ENCODE data around the gene ATP12A.
"Not testable (repeated sequence)": the region's sequence is repeated elsewhere in the genome, so short reads cannot be mapped to it uniquely, and the experiment has no call there.

Gene ATP12A

DNA sequence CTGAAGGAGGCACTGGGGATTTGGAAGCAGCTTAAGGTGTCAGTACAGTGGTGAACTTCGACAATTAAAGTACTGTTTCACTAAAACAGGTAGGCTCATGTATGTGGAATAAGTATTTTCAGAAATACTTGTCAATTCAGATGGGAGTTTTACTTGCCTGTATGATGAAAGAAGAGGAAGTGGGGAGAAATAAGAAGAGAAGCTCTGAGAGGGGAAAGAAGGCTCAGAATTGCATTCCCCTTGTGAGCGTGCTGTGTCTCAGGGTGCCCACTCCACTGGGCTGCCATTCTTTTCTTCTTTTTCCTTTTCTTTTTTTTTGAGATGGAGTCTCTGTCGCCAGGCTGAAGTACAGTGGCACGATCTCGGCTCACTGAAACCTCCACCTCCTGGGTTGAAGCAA is 45.2 kb downstream of the ATP12A start:
- H4K20me1 ChIP-seq (ENCODE audit: low read depth, low read length) = no peaks in the 10 kb centered on the region
- H3K36me3 ChIP-seq (ENCODE audit: low read length) = no peaks in the 10 kb centered on the region
- H3K9me2 ChIP-seq (replicated peaks; ENCODE audit: insufficient read depth, low read length) = no peaks in the 10 kb centered on the region
- H3K79me2 ChIP-seq (ENCODE audit: insufficient read depth, low read length) = no peaks in the 10 kb centered on the region
- no peak for TF ChIP-seq EZH2phosphoT487 (conservative IDR thresholded peaks at IDR 0.05; ENCODE audit: low read length)
- TF ChIP-seq, protein P1, sequence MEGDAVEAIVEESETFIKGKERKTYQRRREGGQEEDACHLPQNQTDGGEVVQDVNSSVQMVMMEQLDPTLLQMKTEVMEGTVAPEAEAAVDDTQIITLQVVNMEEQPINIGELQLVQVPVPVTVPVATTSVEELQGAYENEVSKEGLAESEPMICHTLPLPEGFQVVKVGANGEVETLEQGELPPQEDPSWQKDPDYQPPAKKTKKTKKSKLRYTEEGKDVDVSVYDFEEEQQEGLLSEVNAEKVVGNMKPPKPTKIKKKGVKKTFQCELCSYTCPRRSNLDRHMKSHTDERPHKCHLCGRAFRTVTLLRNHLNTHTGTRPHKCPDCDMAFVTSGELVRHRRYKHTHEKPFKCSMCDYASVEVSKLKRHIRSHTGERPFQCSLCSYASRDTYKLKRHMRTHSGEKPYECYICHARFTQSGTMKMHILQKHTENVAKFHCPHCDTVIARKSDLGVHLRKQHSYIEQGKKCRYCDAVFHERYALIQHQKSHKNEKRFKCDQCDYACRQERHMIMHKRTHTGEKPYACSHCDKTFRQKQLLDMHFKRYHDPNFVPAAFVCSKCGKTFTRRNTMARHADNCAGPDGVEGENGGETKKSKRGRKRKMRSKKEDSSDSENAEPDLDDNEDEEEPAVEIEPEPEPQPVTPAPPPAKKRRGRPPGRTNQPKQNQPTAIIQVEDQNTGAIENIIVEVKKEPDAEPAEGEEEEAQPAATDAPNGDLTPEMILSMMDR (IDR thresholded peaks at IDR 0.05; ENCODE audit: insufficient read depth, low read length, poor library complexity, severe bottlenecking) = no peak
- H3K27me3 ChIP-seq (ENCODE audit: low read length) = no peaks in the 10 kb centered on the region
- no peak overlapping the region for H3K9ac ChIP-seq (ENCODE audit: low read length)
- H3F3A ChIP-seq (ENCODE audit: insufficient read depth) = no peaks in the 10 kb centered on the region
- H3K4me2 ChIP-seq (ENCODE audit: low read depth, low read length, poor library complexity, severe bottlenecking) = no peak overlapping the region
- no peaks in the 10 kb centered on the region for H3K9me3 ChIP-seq (ENCODE audit: insufficient read depth, low read length)
- no peak overlapping the region for H3K4me3 ChIP-seq (ENCODE audit: insufficient read depth, low read length, poor library complexity, severe bottlenecking)
- no peak overlapping the region for H2AFZ ChIP-seq (ENCODE audit: low read depth, low read length, severe bottlenecking)
- no peak overlapping the region for H3K27ac ChIP-seq (ENCODE audit: low read depth, low read length)

DNA sequence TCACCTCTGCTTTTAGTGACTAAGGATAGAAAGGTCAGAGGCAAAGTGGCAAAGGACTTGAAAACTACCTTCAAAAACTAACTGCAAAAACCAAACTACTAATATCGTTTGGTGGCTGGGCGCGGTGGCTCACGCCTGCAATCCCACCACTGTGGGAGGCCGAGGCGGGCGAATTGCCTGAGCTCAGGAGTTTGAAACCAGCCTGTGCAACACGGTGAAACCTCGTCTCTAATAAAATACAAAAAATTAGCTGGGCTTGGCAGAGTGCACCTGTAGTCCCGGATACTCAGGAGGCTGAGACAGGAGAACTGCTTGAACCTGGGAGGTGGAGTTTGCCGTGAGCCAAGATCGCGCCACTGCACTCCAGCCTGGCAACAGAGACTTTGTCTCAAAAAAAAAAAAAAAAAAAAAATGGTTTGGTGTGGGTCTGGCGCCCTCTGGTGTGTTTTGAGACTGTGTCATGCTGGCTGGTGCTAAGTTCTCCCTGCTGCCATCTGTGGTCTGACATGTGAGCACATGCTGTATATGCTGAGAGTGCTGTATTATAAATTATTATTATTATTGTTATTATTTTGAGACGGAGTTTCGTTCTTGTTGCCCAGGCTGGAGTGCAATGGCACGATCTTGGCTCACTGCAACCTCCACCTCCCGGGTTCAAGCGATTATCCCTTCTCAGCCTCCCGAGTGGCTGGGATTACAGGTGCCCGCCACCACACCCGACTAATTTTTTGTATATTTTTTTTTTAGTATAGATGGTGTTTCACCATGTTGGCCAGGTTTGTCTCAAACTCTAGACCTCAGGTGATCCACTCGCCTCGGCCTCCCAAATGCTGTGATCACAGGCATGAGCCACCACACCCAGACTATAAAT is 47.8 kb downstream of the ATP12A start:
- Histone ChIP-seq H3K79me2 (ENCODE audit: insufficient read depth, low read length) (no peaks in the 10 kb centered on the region), H3K27ac (ENCODE audit: low read depth, low read length) (no peak overlapping the region), H2AFZ (ENCODE audit: low read depth, low read length, severe bottlenecking) (no peak overlapping the region), H3K4me3 (ENCODE audit: insufficient read depth, low read length, poor library complexity, severe bottlenecking) (no peak overlapping the region), H3F3A (ENCODE audit: insufficient read depth) (no peaks in the 10 kb centered on the region), H3K9me3 (ENCODE audit: insufficient read depth, low read length) (no peaks in the 10 kb centered on the region), H4K20me1 (ENCODE audit: low read depth, low read length) (no peaks in the 10 kb centered on the region), H3K4me2 (ENCODE audit: low read depth, low read length, poor library complexity, severe bottlenecking) (no peak overlapping the region), H3K27me3 (ENCODE audit: low read length) (no peaks in the 10 kb centered on the region), H3K9me2 (replicated peaks; ENCODE audit: insufficient read depth, low read length) (no peaks in the 10 kb centered on the region), H3K36me3 (ENCODE audit: low read length) (no peaks in the 10 kb centered on the region), H3K9ac (ENCODE audit: low read length) (no peak overlapping the region)
- TF ChIP-seq EZH2phosphoT487 (conservative IDR thresholded peaks at IDR 0.05; ENCODE audit: low read length) = no peak
- TF ChIP-seq, protein P1 (IDR thresholded peaks at IDR 0.05; ENCODE audit: insufficient read depth, low read length, poor library complexity, severe bottlenecking) = peak; percentile 75

GRCh38 chr13:24730873-24731567 is 50.8 kb downstream of the ATP12A start:
- H3K27ac ChIP-seq (ENCODE audit: low read depth, low read length); H3K4me2 ChIP-seq (ENCODE audit: low read depth, low read length, poor library complexity, severe bottlenecking); H3K27me3 ChIP-seq (ENCODE audit: low read length); H3K36me3 ChIP-seq (ENCODE audit: low read length); H3F3A ChIP-seq (ENCODE audit: insufficient read depth); H3K79me2 ChIP-seq (ENCODE audit: insufficient read depth, low read length); H3K9me3 ChIP-seq (ENCODE audit: insufficient read depth, low read length); H3K9me2 ChIP-seq (replicated peaks; ENCODE audit: insufficient read depth, low read length); H3K9ac ChIP-seq (ENCODE audit: low read length); H4K20me1 ChIP-seq (ENCODE audit: low read depth, low read length); H2AFZ ChIP-seq (ENCODE audit: low read depth, low read length, severe bottlenecking); H3K4me3 ChIP-seq (ENCODE audit: insufficient read depth, low read length, poor library complexity, severe bottlenecking): not testable (repeated sequence)

DNA sequence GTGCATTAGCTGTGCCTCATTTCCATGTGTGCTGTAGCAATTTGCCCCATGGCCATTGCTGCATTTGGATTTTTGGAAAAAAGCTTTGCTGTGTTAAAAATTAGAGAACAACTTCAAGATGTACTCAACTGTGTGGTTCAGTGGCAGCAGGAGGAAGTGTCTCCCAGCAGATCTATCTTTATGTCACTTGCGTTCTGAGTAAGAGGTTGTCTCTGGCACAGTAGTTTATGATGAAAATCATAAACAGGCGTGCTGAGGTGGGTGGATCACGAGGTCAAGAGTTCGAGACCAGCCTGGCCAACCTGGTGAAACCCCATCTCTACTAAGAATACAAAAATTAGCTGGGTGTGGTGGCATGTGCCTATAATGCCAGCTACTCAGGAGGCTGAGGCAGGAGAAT is 54.7 kb downstream of the ATP12A start:
- no peak overlapping the region for H3K4me3 ChIP-seq (ENCODE audit: insufficient read depth, low read length, poor library complexity, severe bottlenecking)
- no peaks in the 10 kb centered on the region for H3K9me2 ChIP-seq (replicated peaks; ENCODE audit: insufficient read depth, low read length)
- no peak overlapping the region for H2AFZ ChIP-seq (ENCODE audit: low read depth, low read length, severe bottlenecking)
- H3K4me2 ChIP-seq (ENCODE audit: low read depth, low read length, poor library complexity, severe bottlenecking) = no peak overlapping the region
- no peak overlapping the region for H3K9ac ChIP-seq (ENCODE audit: low read length)
- no peaks in the 10 kb centered on the region for H3K79me2 ChIP-seq (ENCODE audit: insufficient read depth, low read length)
- no peaks in the 10 kb centered on the region for H3K36me3 ChIP-seq (ENCODE audit: low read length)
- no peaks in the 10 kb centered on the region for H3K27me3 ChIP-seq (ENCODE audit: low read length)
- H3F3A ChIP-seq (ENCODE audit: insufficient read depth) = no peaks in the 10 kb centered on the region
- no peaks in the 10 kb centered on the region for H4K20me1 ChIP-seq (ENCODE audit: low read depth, low read length)
- no peak for TF ChIP-seq EZH2phosphoT487 (conservative IDR thresholded peaks at IDR 0.05; ENCODE audit: low read length)
- TF ChIP-seq, protein P1 (IDR thresholded peaks at IDR 0.05; ENCODE audit: insufficient read depth, low read length, poor library complexity, severe bottlenecking) = no peak
- no peak overlapping the region for H3K27ac ChIP-seq (ENCODE audit: low read depth, low read length)
- H3K9me3 ChIP-seq (ENCODE audit: insufficient read depth, low read length) = no peaks in the 10 kb centered on the region
